ENCODE measurements around the gene TALDO1. TPM values are rescaled to one million over a fixed set of nuclear protein-coding genes. Genes with fewer than 3 reads are reported as not detected.

Gene TALDO1
- total RNA-seq, 1 donor from 2014 or later, result 123 TPM

- Mint-ChIP-seq H3K27ac (ENCODE audit: unreplicated experiment) (no peak overlapping the region), H3K36me3 (ENCODE audit: low read depth, unreplicated experiment) (no peaks in the 10 kb centered on the region), H3K4me1 (ENCODE audit: unreplicated experiment) (peaks cover 5% of the 10 kb centered on the region), H3K9me3 (ENCODE audit: unreplicated experiment) (no peaks in the 10 kb centered on the region), H3K27me3 (ENCODE audit: unreplicated experiment) (peaks cover 4% of the 10 kb centered on the region), H3K4me3 (ENCODE audit: unreplicated experiment) (no peak overlapping the region)
- TF ChIP-seq, protein P1, sequence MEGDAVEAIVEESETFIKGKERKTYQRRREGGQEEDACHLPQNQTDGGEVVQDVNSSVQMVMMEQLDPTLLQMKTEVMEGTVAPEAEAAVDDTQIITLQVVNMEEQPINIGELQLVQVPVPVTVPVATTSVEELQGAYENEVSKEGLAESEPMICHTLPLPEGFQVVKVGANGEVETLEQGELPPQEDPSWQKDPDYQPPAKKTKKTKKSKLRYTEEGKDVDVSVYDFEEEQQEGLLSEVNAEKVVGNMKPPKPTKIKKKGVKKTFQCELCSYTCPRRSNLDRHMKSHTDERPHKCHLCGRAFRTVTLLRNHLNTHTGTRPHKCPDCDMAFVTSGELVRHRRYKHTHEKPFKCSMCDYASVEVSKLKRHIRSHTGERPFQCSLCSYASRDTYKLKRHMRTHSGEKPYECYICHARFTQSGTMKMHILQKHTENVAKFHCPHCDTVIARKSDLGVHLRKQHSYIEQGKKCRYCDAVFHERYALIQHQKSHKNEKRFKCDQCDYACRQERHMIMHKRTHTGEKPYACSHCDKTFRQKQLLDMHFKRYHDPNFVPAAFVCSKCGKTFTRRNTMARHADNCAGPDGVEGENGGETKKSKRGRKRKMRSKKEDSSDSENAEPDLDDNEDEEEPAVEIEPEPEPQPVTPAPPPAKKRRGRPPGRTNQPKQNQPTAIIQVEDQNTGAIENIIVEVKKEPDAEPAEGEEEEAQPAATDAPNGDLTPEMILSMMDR (IDR thresholded peaks at IDR 0.05; ENCODE audit: unreplicated experiment), result no peak
- no peak for DNase-seq (ENCODE audit: low spot score)
These were observed 1.8 kb upstream of the TALDO1 start for GRCh38 chr11:745428-745827.

GRCh38 chr11:746289-747157, 741 bp upstream of the TALDO1 start:
- Mint-ChIP-seq H3K4me3 (ENCODE audit: unreplicated experiment) (peak overlapping the region; percentile 89), H3K9me3 (ENCODE audit: unreplicated experiment) (no peaks in the 10 kb centered on the region), H3K36me3 (ENCODE audit: low read depth, unreplicated experiment) (no peaks in the 10 kb centered on the region), H3K27me3 (ENCODE audit: unreplicated experiment) (peaks cover 4% of the 10 kb centered on the region), H3K27ac (ENCODE audit: unreplicated experiment) (no peak overlapping the region), H3K4me1 (ENCODE audit: unreplicated experiment) (peaks cover 5% of the 10 kb centered on the region)
- TF ChIP-seq, protein P1 (IDR thresholded peaks at IDR 0.05; ENCODE audit: unreplicated experiment), result no peak
- DNase-seq (ENCODE audit: low spot score), result no peak

GRCh38 chr11:748007-748359, 719 bp downstream of the TALDO1 start:
- Mint-ChIP-seq H3K36me3 (ENCODE audit: low read depth, unreplicated experiment) (no peaks in the 10 kb centered on the region), H3K4me1 (ENCODE audit: unreplicated experiment) (peaks cover 5% of the 10 kb centered on the region), H3K4me3 (ENCODE audit: unreplicated experiment) (peak overlapping the region; percentile 82), H3K27ac (ENCODE audit: unreplicated experiment) (no peak overlapping the region), H3K9me3 (ENCODE audit: unreplicated experiment) (no peaks in the 10 kb centered on the region), H3K27me3 (ENCODE audit: unreplicated experiment) (peaks cover 4% of the 10 kb centered on the region)
- TF ChIP-seq, protein P1 (IDR thresholded peaks at IDR 0.05; ENCODE audit: unreplicated experiment), result no peak
- no peak for DNase-seq (ENCODE audit: low spot score)

DNA sequence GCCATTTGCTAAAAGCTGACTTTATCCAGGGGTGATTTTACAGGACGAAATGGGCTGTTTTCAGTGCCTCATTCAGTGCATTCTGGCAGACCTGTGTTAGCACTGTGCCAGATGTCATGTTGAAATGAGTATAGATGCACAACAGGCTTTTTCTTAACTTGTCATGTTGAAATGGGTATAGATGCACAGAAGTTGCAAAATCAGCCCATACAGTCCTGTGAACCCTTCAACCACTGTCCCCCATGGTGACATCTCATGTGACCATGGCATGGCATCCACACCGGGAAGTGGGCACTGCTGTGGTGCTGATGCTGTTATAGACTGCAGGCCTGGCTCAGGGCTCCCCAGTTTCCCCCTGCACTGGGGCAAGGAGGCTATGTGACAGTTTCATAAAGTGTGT, 2.5 kb downstream of the TALDO1 start:
- Mint-ChIP-seq H3K27me3 (ENCODE audit: unreplicated experiment) (peaks cover 4% of the 10 kb centered on the region), H3K27ac (ENCODE audit: unreplicated experiment) (no peak overlapping the region), H3K9me3 (ENCODE audit: unreplicated experiment) (no peaks in the 10 kb centered on the region), H3K4me3 (ENCODE audit: unreplicated experiment) (no peak overlapping the region), H3K36me3 (ENCODE audit: low read depth, unreplicated experiment) (no peaks in the 10 kb centered on the region), H3K4me1 (ENCODE audit: unreplicated experiment) (peaks cover 5% of the 10 kb centered on the region)
- DNase-seq (ENCODE audit: low spot score), result no peak
- TF ChIP-seq, protein P1 (IDR thresholded peaks at IDR 0.05; ENCODE audit: unreplicated experiment), result no peak

DNA sequence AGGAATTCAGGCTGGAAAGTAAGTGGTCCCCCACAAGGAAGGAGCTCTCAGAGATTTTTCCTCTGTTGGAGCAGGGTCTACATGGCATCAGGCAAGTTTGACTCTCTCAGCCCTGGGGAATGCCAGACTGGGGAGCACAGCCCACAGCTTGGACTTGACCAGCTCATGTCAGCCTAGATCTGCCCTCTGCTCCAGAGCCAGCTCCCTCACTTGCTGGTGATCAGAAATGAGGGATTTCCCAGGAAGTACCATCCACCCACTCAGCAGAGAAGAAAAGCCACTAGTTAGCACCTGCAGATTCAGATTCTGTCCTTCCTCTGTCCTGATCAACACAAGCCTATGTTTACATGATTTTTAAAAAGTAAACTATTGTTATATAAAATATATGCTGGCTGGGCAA, 13.0 kb downstream of the TALDO1 start:
- no peak overlapping the region for H3K27ac Mint-ChIP-seq (ENCODE audit: unreplicated experiment)
- peaks cover 22% of the 10 kb centered on the region for H3K36me3 Mint-ChIP-seq (ENCODE audit: low read depth, unreplicated experiment)
- H3K4me1 Mint-ChIP-seq (ENCODE audit: unreplicated experiment), result no peaks in the 10 kb centered on the region
- TF ChIP-seq, protein P1 (IDR thresholded peaks at IDR 0.05; ENCODE audit: unreplicated experiment), result no peak
- DNase-seq (ENCODE audit: low spot score), result no peak
- H3K27me3 Mint-ChIP-seq (ENCODE audit: unreplicated experiment), result peaks cover 3% of the 10 kb centered on the region
- no peaks in the 10 kb centered on the region for H3K9me3 Mint-ChIP-seq (ENCODE audit: unreplicated experiment)
- no peak overlapping the region for H3K4me3 Mint-ChIP-seq (ENCODE audit: unreplicated experiment)

Measured in endothelial cell (in vitro differentiated cells).